GM12874 (cell line): ENCODE results near the gene EPB41L4B.

ENCODE experiments used
- CTCF ChIP-seq: IDR thresholded peaks from 2 replicates; pipeline ENCODE4 v1.5.1; 2011; ENCODE audit warnings: low read depth, mild to moderate bottlenecking, control low read depth, low read length, moderate library complexity; ENCODE audit not compliant: insufficient read depth

The EPB41L4B gene

GRCh38 chr9:109313351-109313750 is 7.5 kb downstream of the EPB41L4B start:
- no peak for TF ChIP-seq CTCF

GRCh38 chr9:109312783-109313182 is 8.1 kb downstream of the EPB41L4B start:
- TF ChIP-seq CTCF, result no peak

DNA sequence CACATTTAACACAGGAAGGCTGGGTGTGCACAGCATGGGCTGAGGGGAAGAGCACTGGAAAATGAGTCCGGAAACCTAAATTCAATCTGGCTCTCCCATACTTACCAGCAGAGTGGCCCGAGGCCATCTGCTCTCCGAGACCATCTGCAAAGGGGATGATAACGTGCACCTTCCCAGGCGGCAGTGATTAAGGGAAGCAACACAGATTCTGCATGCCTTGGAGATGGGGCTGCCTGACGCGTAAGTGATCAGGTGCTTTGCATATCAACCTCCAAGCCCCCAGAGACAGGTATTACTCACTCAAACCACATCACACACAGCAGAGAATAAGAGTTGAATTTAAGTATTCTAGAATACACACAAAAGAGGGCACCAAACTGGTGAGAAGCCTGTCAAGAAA is 9.1 kb downstream of the EPB41L4B start:
- TF ChIP-seq CTCF, result no peak

GRCh38 chr9:109311286-109311685 is 9.6 kb downstream of the EPB41L4B start:
- no peak for TF ChIP-seq CTCF

GRCh38 chr9:109310486-109310901 is 10.4 kb downstream of the EPB41L4B start:
- TF ChIP-seq CTCF, result no peak

- TF ChIP-seq CTCF, result no peak
These were observed 11.6 kb downstream of the EPB41L4B start for GRCh38 chr9:109309282-109309681.

GRCh38 chr9:109307380-109308240 is 13.2 kb downstream of the EPB41L4B start:
- TF ChIP-seq CTCF, result no peak
